IPS-18a (cell line): Measurements from ENCODE around the gene RPL18.

Source experiments
- H3K27ac ChIP-seq: one replicate; pipeline ENCODE4 v1.5.1; 2013; ENCODE audit warnings: low read length
- H3K27me3 ChIP-seq: one replicate; pipeline ENCODE4 v1.6.1; 2013; ENCODE audit warnings: mild to moderate bottlenecking, low read length; ENCODE audit not compliant: control insufficient read depth, insufficient read depth
- H3K36me3 ChIP-seq: one replicate; pipeline ENCODE4 v1.6.1; 2013; ENCODE audit warnings: low read depth, low read length; ENCODE audit not compliant: control insufficient read depth
- H3K4me1 ChIP-seq: one replicate; pipeline ENCODE4 v1.6.1; 2013; ENCODE audit warnings: low read depth, low read length; ENCODE audit not compliant: control insufficient read depth
- H3K4me3 ChIP-seq: one replicate; pipeline ENCODE4 v1.5.1; 2013; ENCODE audit warnings: low read length
- H3K9ac ChIP-seq: one replicate; pipeline ENCODE4 v1.6.1; 2013; ENCODE audit warnings: mild to moderate bottlenecking, low read length, moderate library complexity
- H3K9me3 ChIP-seq: one replicate; pipeline ENCODE4 v1.6.1; 2013; ENCODE audit warnings: low read depth, low read length; ENCODE audit not compliant: control insufficient read depth

The RPL18 gene

GRCh38 chr19:48627865-48628314 is 8.9 kb upstream of the RPL18 start:
- Histone ChIP-seq H3K9ac (no peak overlapping the region), H3K4me3 (no peak overlapping the region), H3K27me3 (no peaks in the 10 kb centered on the region), H3K27ac (no peak overlapping the region), H3K4me1 (peaks cover 27% of the 10 kb centered on the region), H3K9me3 (no peaks in the 10 kb centered on the region), H3K36me3 (no peaks in the 10 kb centered on the region)

GRCh38 chr19:48627201-48627864 is 8.4 kb upstream of the RPL18 start:
- H3K36me3 ChIP-seq, result no peaks in the 10 kb centered on the region
- H3K4me1 ChIP-seq, result peaks cover 27% of the 10 kb centered on the region
- no peaks in the 10 kb centered on the region for H3K27me3 ChIP-seq
- no peak overlapping the region for H3K9ac ChIP-seq
- no peaks in the 10 kb centered on the region for H3K9me3 ChIP-seq
- no peak overlapping the region for H3K4me3 ChIP-seq
- no peak overlapping the region for H3K27ac ChIP-seq

GRCh38 chr19:48625891-48626327 is 6.9 kb upstream of the RPL18 start:
- no peak overlapping the region for H3K4me3 ChIP-seq
- peaks cover 20% of the 10 kb centered on the region for H3K4me1 ChIP-seq
- no peaks in the 10 kb centered on the region for H3K36me3 ChIP-seq
- H3K9me3 ChIP-seq, result no peaks in the 10 kb centered on the region
- H3K27ac ChIP-seq, result no peak overlapping the region
- no peak overlapping the region for H3K9ac ChIP-seq
- H3K27me3 ChIP-seq, result no peaks in the 10 kb centered on the region

GRCh38 chr19:48624791-48625723 is 6.1 kb upstream of the RPL18 start:
- Histone ChIP-seq H3K36me3 (no peaks in the 10 kb centered on the region), H3K27ac (no peak overlapping the region), H3K9me3 (no peaks in the 10 kb centered on the region), H3K4me3 (peak overlapping the region; percentile 91), H3K4me1 (peaks cover 15% of the 10 kb centered on the region), H3K9ac (peak overlapping the region; percentile 79), H3K27me3 (no peaks in the 10 kb centered on the region)

- Histone ChIP-seq H3K36me3 (no peaks in the 10 kb centered on the region), H3K4me1 (peaks cover 12% of the 10 kb centered on the region), H3K9ac (peak overlapping the region; percentile 79), H3K27me3 (no peaks in the 10 kb centered on the region), H3K27ac (peak overlapping the region; percentile 85), H3K4me3 (peak overlapping the region; percentile 91), H3K9me3 (no peaks in the 10 kb centered on the region)
Observed at GRCh38 chr19:48624067-48624594, 5.2 kb upstream of the RPL18 start.

- no peaks in the 10 kb centered on the region for H3K9me3 ChIP-seq
- H3K27me3 ChIP-seq, result no peaks in the 10 kb centered on the region
- H3K4me3 ChIP-seq, result peak overlapping the region; percentile 91
- no peaks in the 10 kb centered on the region for H3K36me3 ChIP-seq
- H3K27ac ChIP-seq, result peak overlapping the region; percentile 42
- H3K9ac ChIP-seq, result peak overlapping the region; percentile 75
- H3K4me1 ChIP-seq, result peaks cover 12% of the 10 kb centered on the region
Observed at GRCh38 chr19:48623556-48624066, 4.6 kb upstream of the RPL18 start.

- Histone ChIP-seq H3K9me3 (no peaks in the 10 kb centered on the region), H3K4me1 (peaks cover 20% of the 10 kb centered on the region), H3K36me3 (peaks cover 28% of the 10 kb centered on the region), H3K4me3 (peak overlapping the region; percentile 94), H3K27me3 (no peaks in the 10 kb centered on the region), H3K9ac (peak overlapping the region; percentile 96), H3K27ac (peak overlapping the region; percentile 66)
Observed at GRCh38 chr19:48619692-48620585, 961 bp upstream of the RPL18 start.

GRCh38 chr19:48618278-48618915 is 581 bp downstream of the RPL18 start:
- peaks cover 24% of the 10 kb centered on the region for H3K4me1 ChIP-seq
- H3K9me3 ChIP-seq, result no peaks in the 10 kb centered on the region
- H3K27ac ChIP-seq, result peak overlapping the region; percentile 88
- H3K27me3 ChIP-seq, result no peaks in the 10 kb centered on the region
- H3K36me3 ChIP-seq, result peaks cover 28% of the 10 kb centered on the region
- H3K4me3 ChIP-seq, result peak overlapping the region; percentile 94
- peak overlapping the region; percentile 96 for H3K9ac ChIP-seq

GRCh38 chr19:48617146-48617937 is 1.6 kb downstream of the RPL18 start:
- no peaks in the 10 kb centered on the region for H3K27me3 ChIP-seq

GRCh38 chr19:48616491-48617056 is 2.4 kb downstream of the RPL18 start:
- Histone ChIP-seq H3K27me3 (no peaks in the 10 kb centered on the region), H3K27ac (no peak overlapping the region), H3K9ac (no peak overlapping the region), H3K4me3 (peak overlapping the region; percentile 94), H3K36me3 (peaks cover 28% of the 10 kb centered on the region), H3K9me3 (no peaks in the 10 kb centered on the region), H3K4me1 (peaks cover 21% of the 10 kb centered on the region)

More at GRCh38 chr19:48617146-48617937, 1.6 kb downstream of the RPL18 start:
- H3K36me3 ChIP-seq, result peaks cover 28% of the 10 kb centered on the region
- peak overlapping the region; percentile 94 for H3K4me3 ChIP-seq
- no peaks in the 10 kb centered on the region for H3K9me3 ChIP-seq
- H3K9ac ChIP-seq, result peak overlapping the region; percentile 96
- peaks cover 21% of the 10 kb centered on the region for H3K4me1 ChIP-seq
- no peak overlapping the region for H3K27ac ChIP-seq
